Measurements from ENCODE around the gene L1CAM.

Gene L1CAM

DNA sequence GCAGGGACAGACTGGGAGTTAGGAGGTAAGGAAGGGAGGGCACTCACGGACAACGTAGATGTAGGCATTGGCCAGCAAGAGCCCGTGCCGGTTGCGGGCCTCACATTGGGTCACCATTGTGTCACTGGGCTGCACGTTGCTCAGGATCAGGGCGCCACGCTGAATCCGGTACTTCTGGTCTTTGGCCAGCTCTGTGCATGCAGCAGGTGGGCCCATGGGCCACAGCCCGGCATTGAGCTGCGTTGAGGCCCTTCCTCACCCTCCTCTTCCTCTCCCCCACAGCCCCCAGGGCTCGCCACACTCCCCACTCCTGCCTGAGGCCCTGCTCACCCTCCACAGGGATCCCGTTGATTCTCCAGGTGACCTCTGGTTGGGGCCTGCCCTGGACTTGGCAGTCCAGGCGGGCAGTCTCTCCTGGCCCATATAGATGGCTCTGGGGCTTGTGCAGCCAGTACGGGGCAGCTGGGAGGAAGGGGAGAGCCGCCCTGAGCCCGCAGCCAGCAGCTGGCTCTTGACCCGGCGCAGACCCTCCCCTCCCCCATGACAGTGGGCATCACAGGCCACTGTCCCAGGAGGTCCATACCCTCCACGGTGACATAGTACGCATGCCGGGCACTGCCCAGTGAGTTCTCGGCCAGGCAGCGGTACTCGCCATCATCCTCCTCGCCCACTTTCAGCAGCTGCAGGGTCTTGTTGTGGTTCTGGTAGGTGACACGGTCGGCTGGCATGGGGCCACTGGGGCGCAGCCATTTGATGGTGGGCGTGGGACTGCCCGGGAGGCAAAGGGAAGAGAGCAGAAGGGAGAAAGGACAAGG, 16.3 kb downstream of the L1CAM start:
- no peak overlapping the region for H3K4me3 Mint-ChIP-seq
- H3K4me1 Mint-ChIP-seq (ENCODE audit: low read depth), result no peaks in the 10 kb centered on the region
- no peaks in the 10 kb centered on the region for H3K9me3 Mint-ChIP-seq (ENCODE audit: low read depth)
- H3K27ac Mint-ChIP-seq, result no peak overlapping the region
- H3K36me3 Mint-ChIP-seq, result no peaks in the 10 kb centered on the region
- no peaks in the 10 kb centered on the region for H3K27me3 Mint-ChIP-seq

DNA sequence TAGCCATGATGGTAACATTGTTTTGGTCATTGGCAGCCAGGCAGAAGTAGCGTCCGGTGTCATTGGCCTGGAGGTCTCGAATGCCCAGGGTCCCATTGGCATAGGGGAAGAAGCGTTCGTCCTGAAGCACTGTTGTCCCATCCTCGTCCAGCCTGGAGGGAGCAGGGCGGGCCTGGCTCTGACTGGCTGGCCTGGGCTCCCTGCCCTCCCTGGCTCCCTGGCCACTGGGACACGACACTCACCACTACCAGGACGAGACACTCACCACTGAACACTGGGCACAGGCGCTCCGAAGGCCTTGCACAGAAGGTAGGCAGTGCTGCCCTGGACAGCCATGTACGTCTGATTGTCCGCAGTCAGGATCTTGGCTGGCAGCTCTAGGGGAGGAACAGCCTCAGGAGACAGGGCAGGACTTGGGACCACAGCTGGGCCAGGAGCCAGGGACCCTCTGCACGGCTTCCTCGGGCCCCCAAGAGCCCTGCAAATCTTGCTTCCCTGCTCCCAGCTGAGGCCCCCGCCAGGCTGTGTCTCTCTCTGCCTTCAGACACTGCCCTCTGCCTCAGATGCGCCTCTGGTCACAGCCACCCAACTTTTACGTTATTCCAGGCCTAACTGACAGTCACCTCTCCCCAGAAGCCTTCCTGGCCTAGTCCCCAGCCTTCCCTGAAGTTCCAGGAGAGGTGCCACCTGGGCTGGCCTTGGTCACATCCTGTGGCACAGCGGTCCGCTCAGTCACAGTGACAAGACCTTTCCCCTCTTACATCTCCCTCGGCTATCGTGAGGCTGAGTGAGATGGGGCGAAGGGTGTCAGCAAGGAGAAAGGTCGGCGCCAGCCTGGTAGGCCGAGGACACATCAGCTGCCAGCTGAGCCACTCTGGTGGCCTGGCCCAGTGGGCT, 17.1 kb downstream of the L1CAM start:
- Mint-ChIP-seq H3K4me3 (no peak overlapping the region), H3K9me3 (ENCODE audit: low read depth) (no peaks in the 10 kb centered on the region), H3K4me1 (ENCODE audit: low read depth) (no peaks in the 10 kb centered on the region), H3K36me3 (no peaks in the 10 kb centered on the region), H3K27me3 (no peaks in the 10 kb centered on the region), H3K27ac (no peak overlapping the region)

DNA sequence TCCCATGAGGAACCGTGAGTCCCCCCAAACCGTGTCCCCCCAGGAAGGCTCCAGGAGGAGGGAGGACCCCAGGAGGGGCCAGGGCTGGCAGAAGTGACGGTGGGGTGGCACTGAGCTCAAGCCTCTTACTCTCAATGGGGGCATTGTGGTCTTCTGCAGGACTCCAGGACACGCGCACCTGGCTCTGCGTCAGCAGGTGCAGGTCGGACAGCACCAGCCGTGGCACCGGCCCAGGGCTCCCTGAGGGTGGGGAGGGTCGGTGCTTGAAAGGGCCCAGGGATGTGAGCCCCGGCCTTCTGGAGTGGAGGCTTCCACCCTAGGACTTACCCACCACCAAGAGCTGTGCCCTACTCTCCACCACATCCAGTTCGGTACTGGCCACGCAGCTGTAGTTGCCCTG, 18.3 kb downstream of the L1CAM start:
- Mint-ChIP-seq H3K9me3 (ENCODE audit: low read depth) (no peaks in the 10 kb centered on the region), H3K27ac (no peak overlapping the region), H3K36me3 (no peaks in the 10 kb centered on the region), H3K4me1 (ENCODE audit: low read depth) (no peaks in the 10 kb centered on the region), H3K27me3 (no peaks in the 10 kb centered on the region), H3K4me3 (no peak overlapping the region)

DNA sequence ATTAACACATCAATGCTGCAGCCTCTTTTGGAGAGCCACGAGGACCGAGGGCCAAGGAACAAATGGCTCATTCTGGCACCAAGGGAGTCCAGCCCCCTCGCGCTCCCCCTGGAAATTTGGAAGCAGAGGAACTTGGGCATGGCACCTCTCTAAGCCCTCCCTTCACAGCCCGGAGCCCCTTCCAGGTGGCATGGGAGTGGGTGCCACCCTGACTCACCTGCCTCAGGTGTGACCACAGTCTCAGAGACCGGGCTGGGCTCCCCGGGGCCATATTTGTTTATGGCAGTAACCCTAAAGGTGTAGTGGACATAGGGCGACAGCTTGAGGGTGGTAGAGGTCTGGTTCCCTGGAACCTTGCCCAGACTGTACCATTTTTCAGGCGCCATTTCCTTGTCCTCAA, 18.8 kb downstream of the L1CAM start:
- Mint-ChIP-seq H3K27me3 (no peaks in the 10 kb centered on the region), H3K4me1 (ENCODE audit: low read depth) (no peaks in the 10 kb centered on the region), H3K36me3 (no peaks in the 10 kb centered on the region), H3K9me3 (ENCODE audit: low read depth) (no peaks in the 10 kb centered on the region), H3K27ac (no peak overlapping the region), H3K4me3 (no peak overlapping the region)

DNA sequence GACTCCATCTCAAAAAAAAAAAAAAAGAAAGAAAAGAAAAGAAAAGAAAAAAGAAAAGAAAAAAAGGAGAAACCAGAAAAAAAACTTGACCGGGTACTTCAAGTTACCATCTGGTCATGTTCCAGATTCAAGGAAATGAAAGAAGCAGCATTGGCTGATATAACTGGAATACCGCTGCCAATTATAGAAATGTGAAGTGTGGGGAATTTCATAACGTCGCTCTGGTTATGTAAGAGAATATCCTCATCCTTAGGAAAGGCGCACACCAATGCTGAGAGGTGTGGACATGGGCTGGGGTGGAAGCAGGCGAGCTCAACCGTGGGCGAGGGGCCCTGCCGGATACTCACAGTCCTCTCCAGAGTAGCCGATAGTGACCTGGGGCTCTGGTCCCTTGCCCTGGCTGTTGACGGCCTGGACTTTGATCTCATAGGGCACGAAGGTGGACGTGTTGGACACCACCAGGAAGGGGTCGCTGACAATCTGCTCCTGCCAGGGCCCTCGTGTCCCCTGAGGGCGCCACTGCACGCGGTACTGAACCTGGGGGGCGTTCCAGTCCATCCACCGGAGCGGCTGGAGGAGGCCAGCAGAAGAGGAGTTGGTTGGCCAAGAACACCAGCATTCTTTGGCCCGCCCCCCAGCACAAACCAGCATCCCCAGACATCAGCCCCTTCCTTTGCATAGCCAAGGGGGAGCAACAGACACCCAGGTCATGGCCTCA, 19.5 kb downstream of the L1CAM start:
- no peak overlapping the region for H3K4me3 Mint-ChIP-seq
- H3K27me3 Mint-ChIP-seq, result no peaks in the 10 kb centered on the region
- no peak overlapping the region for H3K27ac Mint-ChIP-seq
- H3K9me3 Mint-ChIP-seq (ENCODE audit: low read depth), result no peaks in the 10 kb centered on the region
- H3K36me3 Mint-ChIP-seq, result no peaks in the 10 kb centered on the region
- H3K4me1 Mint-ChIP-seq (ENCODE audit: low read depth), result no peaks in the 10 kb centered on the region

DNA sequence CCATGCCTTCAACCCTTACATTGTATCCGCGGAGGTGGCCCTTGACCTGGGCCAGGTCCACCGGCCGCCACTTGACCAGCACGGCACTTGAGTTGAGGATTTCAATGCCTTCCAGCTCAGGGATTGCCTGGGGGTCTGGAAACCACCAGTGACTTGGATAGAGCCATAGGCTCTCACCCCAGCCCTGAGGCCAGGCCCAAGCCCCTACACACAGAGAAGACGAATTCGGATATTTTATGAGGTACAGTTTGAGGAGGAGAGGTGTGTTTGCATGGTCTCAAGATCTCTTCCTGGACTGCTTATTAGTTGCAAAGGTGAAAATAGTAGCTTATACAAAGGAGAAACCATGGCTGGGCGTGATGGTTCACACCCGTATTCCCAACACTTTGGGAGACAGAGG, 20.3 kb downstream of the L1CAM start:
- Mint-ChIP-seq H3K27ac (no peak overlapping the region), H3K9me3 (ENCODE audit: low read depth) (no peaks in the 10 kb centered on the region), H3K4me1 (ENCODE audit: low read depth) (no peaks in the 10 kb centered on the region), H3K27me3 (no peaks in the 10 kb centered on the region), H3K4me3 (no peak overlapping the region), H3K36me3 (no peaks in the 10 kb centered on the region)

DNA sequence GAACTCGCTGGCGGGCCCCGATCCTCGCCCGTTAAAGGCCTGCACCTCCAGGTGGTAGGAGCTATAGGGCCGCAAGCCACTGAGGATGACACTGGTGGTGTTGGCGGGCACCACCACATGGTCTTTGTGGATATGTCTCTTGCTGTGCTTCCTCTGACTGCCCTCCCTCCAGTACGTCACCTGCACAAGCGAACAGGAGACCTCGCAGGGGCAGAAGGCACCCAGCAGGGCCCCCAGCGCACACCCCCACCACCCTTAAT, 20.7 kb downstream of the L1CAM start:
- H3K27me3 Mint-ChIP-seq, result no peaks in the 10 kb centered on the region
- no peak overlapping the region for H3K27ac Mint-ChIP-seq
- no peaks in the 10 kb centered on the region for H3K36me3 Mint-ChIP-seq
- H3K9me3 Mint-ChIP-seq (ENCODE audit: low read depth), result no peaks in the 10 kb centered on the region
- H3K4me3 Mint-ChIP-seq, result no peak overlapping the region
- no peaks in the 10 kb centered on the region for H3K4me1 Mint-ChIP-seq (ENCODE audit: low read depth)

DNA sequence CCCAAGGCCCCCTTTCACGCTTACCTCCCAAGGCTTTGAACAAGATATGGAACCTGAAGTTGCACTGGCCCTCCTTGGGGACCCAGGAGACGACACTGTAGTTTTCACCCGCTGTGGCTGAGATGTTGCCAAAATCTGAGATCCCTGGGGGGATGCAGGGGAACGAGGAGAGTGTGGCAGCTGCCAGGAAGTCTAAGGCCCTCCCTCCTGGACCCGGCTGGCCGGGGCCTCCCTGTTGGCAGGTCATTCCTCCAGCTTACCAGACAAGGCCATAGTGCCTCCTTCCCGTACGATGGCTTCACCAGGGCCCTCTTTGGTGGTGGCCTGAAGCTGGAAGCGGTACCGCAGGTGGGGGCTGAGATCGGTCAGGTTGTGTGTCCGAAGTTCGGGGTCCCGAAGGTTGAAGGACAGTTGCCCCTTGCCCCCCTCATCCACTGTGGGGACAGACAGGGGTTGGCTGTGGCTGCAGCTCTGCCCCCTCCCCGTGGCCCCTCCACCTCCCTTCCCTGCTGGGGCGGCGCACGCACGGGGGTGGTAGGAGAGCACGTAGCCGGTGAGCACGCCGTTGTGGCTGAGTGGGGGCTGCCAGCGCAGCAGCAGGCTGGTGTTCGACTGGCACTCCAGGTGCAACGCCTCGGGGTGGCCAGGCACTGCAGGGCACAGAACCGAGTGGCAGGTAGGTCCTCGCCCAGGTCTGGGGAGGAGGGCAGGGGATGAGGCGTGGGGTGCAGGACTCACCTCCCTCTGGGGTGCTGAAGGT, 21.2 kb downstream of the L1CAM start:
- Mint-ChIP-seq H3K4me3 (no peak overlapping the region), H3K36me3 (no peaks in the 10 kb centered on the region), H3K27ac (no peak overlapping the region), H3K27me3 (no peaks in the 10 kb centered on the region), H3K4me1 (ENCODE audit: low read depth) (no peaks in the 10 kb centered on the region), H3K9me3 (ENCODE audit: low read depth) (no peaks in the 10 kb centered on the region)

DNA sequence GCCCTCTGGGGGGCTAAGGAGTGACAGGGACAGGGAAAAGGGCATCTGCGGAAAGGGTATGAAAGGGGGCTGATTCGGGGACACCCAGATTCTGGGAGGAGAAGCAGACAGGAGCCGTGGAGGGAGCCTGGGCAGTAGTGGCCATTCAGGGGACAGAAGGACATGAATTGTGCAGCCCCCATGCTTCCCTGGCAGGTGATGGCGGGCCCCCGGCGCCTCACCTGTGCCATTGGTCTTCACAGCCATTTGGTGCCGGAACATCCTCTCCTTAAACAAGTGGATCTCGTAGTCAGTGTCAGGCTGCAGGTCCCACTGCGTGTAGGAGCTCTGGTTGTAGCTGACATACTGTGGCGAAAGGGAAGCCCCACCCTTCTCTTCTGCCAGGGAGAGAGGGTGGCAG, 21.9 kb downstream of the L1CAM start:
- H3K27me3 Mint-ChIP-seq, result no peaks in the 10 kb centered on the region
- H3K9me3 Mint-ChIP-seq (ENCODE audit: low read depth), result no peaks in the 10 kb centered on the region
- H3K27ac Mint-ChIP-seq, result no peak overlapping the region
- H3K4me3 Mint-ChIP-seq, result no peak overlapping the region
- H3K36me3 Mint-ChIP-seq, result no peaks in the 10 kb centered on the region
- H3K4me1 Mint-ChIP-seq (ENCODE audit: low read depth), result no peaks in the 10 kb centered on the region

DNA sequence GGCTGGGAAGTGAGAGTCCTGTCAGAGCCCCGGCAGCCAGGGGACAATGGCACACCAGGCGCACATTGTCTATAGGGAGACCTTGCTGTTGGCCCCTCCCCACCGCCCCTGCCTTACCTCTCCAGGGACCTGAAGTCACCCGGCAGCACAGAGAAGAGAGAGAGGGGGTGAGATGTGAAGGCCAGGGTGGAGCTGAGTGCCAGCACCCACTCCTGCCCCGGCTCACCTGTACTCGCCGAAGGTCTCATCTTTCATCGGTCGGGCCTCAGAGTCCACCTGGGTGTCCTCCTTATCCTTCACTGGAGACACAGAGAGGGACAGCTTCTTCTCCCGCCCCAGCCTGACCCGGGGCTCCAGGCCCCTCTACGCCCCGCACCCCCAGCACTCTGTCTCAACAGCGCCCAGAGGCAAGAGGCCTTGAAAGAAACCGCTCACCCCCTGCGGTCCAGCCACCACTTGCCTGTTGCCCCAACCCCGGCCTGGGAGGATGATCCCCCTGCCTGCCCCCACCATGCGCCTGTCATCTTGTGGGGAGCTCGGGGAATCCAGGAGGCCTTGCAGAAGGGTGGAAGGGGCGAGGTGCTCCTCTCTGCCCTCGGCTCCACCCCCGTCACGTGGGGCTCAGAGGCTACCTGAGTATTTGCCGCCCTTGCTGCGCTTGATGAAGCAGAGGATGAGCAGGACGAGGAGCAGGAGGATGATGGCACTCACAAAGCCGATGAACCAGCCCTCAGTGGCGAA, 22.6 kb downstream of the L1CAM start:
- H3K4me1 Mint-ChIP-seq (ENCODE audit: low read depth), result no peaks in the 10 kb centered on the region
- no peaks in the 10 kb centered on the region for H3K9me3 Mint-ChIP-seq (ENCODE audit: low read depth)
- H3K27ac Mint-ChIP-seq, result no peak overlapping the region
- H3K27me3 Mint-ChIP-seq, result no peaks in the 10 kb centered on the region
- no peaks in the 10 kb centered on the region for H3K36me3 Mint-ChIP-seq
- no peak overlapping the region for H3K4me3 Mint-ChIP-seq

DNA sequence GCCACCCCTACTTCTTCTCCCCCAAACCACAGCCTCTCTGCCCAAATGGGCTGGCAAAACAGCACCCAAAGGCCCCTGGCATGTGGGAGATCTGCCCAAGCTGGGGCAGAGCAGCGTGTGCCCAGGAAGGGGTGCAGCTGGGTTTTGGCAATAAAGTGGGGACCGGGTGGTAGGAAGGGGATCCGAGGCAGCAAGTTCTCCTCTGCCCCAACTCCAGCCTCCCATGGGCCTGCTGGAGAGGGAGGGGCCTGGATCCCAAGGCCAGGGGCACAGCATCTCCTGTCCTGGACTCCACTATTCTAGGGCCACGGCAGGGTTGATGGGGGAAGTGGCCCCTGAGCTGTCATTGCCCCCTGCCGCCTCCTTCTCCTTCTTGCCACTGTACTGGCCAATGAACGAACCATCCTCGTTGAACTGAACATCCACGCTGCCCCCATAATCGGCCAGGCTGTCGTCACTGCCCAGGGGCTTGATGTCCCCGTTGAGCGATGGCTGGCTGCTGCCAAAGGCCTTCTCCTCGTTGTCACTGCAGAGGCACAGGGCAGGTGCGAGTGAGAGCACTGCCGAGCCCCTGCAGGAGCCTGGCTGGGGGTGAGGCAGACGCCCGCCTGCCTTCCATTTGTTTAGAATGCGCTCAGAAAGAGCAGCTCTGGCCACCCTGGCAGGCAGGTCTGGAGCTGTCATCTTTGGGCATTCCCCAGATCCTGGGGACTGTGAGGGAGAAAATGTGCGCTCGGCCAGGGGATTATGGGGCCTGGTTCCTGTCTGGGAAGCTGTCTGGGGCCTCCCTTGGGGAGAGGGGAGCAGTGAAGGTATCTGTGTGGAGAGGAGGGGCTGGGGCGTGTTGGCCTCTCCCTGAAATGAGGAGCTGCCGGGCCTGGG, 23.4 kb downstream of the L1CAM start:
- no peaks in the 10 kb centered on the region for H3K9me3 Mint-ChIP-seq (ENCODE audit: low read depth)
- no peak overlapping the region for H3K4me3 Mint-ChIP-seq
- H3K36me3 Mint-ChIP-seq, result no peaks in the 10 kb centered on the region
- no peak overlapping the region for H3K27ac Mint-ChIP-seq
- no peaks in the 10 kb centered on the region for H3K4me1 Mint-ChIP-seq (ENCODE audit: low read depth)
- no peaks in the 10 kb centered on the region for H3K27me3 Mint-ChIP-seq

DNA sequence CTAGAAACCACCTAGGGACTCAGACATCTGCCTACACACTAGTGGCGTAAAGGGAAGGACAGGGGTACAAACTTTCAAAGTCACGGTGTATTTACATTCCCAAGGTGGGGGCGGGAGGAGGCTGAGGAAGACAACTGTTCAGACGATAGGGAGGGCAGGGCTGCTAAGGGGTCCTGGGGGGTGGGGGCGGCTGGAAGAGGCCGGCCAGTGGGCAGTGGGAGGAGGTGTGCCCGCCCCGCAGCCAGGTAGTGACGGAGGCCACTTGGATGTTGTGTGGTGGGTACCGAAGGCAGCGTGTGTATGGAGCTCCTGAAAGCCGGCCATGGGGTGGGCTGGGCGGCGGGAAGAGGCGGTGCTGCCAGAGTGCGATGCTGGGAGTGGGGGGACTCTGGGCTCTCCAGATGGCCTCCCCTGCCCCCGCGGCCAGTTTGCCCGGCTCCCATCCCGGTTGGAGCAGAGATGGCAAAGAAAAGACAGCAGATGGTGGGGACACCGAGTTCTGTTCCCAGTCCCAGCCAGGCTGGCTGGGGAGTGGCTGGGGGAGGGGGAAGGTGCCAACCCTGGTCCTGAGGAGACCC, 24.2 kb downstream of the L1CAM start:
- no peak overlapping the region for H3K4me3 Mint-ChIP-seq
- peaks cover 6% of the 10 kb centered on the region for H3K4me1 Mint-ChIP-seq (ENCODE audit: low read depth)
- H3K27ac Mint-ChIP-seq, result no peak overlapping the region
- H3K9me3 Mint-ChIP-seq (ENCODE audit: low read depth), result no peaks in the 10 kb centered on the region
- H3K36me3 Mint-ChIP-seq, result no peaks in the 10 kb centered on the region
- no peaks in the 10 kb centered on the region for H3K27me3 Mint-ChIP-seq

DNA sequence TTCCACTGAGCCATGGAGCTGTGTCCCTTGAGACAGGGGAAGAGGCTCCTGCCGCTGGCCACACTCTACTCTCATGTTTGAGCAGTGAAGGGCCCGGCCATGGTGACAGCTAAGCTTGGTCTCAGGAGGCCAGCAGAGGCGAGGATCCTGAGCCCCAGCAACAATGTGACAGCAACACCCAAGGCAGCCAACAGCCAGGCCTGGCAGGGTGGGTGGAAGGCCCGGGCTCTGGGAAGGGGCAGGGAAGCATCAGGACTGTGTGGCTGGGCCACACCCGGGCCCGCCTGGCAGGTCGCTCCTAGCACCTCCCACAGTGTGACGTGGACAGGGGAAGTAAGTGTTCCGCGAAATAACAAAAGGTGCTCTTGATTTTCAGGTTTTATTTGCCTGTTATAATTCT, 24.8 kb downstream of the L1CAM start:
- no peak overlapping the region for H3K27ac Mint-ChIP-seq
- H3K27me3 Mint-ChIP-seq, result no peaks in the 10 kb centered on the region
- H3K4me1 Mint-ChIP-seq (ENCODE audit: low read depth), result peaks cover 10% of the 10 kb centered on the region
- H3K4me3 Mint-ChIP-seq, result no peak overlapping the region
- no peaks in the 10 kb centered on the region for H3K36me3 Mint-ChIP-seq
- H3K9me3 Mint-ChIP-seq (ENCODE audit: low read depth), result no peaks in the 10 kb centered on the region

Measured in activated naive CD8-positive, alpha-beta T cell (primary cell).